Fibroblast of skin of scalp (primary cell): ENCODE measurements around the gene MRPL22.
"Not testable (repeated sequence)": the region's sequence is repeated elsewhere in the genome, so short reads cannot be mapped to it uniquely, and the experiment has no call there.

Experiments used
- DNase-seq: peaks from one replicate; pipeline ENCODE4 v3.0.0-alpha.2; 2013

MRPL22 gene

DNA sequence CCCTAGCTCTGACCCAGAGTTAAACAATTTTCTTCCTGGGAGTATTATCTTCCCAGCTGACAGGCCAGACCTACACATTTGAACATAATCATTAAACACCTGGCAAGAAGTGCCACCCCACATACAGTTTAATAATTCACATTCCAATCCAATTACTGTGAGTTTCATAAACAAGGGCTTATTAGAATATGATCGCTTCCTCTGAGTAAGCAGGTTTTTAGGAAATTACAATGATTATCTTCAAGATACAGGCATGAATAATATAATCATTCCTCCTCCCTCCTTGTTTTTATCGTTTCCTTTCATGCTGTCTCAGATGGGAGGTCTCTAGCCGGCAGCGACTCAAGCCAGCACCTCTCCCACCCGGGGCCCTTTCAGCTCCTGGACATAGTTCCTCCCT, 56.9 kb downstream of the MRPL22 start:
- DNase-seq, result no peak

DNA sequence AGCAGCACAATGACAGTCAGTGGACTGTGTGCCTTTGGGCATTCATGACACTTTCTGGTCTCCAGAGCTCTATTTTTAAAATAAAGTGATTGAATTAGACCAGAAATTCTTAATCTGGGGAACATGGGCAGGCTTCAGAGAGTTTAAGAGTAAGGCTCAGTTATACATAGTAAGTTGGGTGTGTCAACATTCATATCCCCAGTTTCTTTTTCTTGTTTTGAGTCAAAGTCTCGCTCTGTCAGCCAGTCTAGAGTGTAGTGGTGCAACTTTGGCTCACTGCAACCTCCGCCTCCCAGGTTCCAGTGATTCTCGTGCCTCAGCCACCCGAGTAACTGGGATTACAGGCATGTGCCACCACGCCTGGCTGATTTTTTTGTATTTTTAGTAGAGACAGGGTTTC, 59.0 kb downstream of the MRPL22 start:
- no peak for DNase-seq

DNA sequence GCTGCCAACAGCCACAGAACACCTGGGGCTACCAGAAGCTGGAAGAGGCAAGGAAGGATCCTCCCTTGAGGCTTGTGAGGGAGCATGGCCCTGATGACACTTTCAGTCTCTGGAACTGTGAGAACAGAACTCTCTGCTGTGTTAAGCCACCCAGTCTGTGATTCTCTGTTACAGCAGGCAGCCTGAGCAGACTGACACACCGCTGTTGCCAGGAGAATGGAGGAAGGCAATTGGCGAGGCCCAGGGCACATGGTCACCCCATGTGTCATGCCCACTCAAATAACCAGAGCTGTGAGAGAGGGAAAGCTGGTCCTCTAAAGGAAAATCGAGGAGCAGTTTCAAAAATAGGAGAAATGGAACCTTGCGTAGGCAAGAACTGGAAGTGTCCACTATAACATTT, 60.6 kb downstream of the MRPL22 start:
- DNase-seq, result no peak

DNA sequence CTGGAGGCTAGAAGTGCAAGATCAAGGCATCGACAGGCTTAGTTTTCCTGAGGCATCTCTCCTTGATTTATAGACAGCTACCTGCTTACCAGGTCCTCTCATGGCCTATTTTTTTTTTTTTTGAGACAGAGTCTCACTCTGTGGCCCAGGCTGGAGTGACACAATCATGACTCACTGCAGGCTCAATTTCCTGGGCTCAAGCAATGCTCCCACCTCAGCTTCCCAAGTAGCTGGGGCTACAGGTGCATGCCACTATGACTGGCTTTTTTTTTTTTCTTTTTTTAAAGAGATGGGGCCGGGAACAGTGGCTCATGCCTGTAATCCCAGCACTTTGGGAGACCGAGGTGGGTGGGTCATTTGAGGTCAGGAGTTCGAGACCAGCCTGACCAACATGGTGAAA, 61.8 kb downstream of the MRPL22 start:
- not testable (repeated sequence) for DNase-seq

DNA sequence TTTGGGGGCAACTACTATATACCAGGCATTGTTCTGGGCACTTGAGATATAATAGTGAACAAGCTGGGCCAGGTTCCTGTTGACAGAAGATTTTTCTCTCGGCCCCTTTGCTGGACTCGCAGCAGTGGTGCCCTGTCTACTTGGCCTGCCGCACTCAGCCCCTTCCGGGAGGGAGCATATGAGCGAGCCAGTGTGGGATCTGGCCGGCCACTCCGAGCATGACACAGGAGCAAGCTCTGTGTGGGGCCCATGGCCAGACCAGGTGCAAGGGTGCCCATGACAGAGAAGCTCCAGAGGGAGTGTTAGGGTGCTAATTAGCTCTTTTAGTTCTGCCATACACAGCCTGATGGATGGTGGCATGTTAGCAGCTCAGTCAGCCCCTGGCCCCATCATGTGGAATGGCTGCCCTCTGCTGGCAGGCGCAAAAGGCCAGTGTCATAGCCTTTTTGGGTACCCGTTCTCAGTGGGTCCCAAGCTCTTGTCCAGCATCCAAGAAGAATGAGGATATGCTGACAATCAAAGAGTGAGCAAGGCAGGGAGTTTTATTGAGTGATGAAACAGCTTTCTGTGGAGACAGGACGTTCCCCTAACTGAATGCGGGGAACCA, 63.4 kb downstream of the MRPL22 start:
- DNase-seq, result no peak

DNA sequence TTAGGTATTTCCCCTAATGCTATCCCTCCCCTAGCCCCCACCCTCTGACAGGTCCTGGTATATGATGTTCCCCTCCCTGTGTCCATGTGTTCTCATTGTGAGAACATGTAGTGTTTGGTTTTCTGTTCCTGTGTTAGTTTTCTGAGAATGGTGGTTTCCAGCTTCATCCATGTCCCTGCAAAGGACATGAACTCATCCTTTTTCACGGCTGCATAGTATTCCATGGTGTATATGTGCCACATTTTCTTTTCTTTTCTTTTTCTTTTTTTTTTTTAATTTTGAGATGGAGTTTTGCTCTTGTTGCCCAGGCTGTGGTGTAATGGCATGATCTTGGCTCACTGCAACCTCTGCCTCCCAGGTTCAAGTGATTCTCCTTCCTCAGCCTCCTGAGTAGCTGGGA, 65.4 kb downstream of the MRPL22 start:
- not testable (repeated sequence) for DNase-seq

DNA sequence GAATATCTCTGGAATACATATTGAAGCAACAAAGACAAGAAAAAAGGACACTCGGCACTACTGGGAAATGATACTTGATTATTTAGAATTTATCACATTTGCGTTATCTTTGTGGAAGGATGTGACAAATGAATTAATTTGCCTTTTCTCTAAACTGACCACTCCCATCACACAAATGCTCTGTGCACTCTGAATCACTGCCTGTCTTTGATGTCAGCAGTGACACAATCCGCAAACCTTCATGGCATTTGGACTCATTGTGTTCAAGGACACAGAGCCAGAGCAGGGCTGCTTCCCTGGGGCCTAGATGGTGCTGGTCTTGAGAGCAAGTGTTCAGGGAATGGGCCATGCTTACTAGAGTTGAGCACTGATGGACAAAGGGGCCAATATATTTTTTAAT, 67.8 kb downstream of the MRPL22 start:
- no peak for DNase-seq

DNA sequence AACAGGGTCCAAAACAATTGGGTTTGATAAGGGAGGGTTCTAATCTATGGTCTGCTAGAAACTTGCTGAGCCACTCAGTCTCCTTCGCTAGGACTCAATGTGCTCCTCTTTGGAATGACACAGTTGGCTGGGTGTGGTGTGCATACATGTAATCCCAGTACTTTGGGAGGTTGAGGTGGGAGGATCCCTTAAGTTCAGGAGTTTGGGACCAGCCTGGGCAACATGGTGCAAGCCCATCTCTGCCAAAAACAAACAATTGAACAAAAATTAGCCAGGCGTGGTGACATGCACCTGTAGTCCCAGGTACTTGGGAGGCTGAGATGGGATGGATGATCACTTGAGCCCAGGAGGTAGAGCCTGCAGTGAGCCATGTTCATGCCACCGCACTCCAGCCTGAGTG, 70.0 kb downstream of the MRPL22 start:
- DNase-seq, result no peak

DNA sequence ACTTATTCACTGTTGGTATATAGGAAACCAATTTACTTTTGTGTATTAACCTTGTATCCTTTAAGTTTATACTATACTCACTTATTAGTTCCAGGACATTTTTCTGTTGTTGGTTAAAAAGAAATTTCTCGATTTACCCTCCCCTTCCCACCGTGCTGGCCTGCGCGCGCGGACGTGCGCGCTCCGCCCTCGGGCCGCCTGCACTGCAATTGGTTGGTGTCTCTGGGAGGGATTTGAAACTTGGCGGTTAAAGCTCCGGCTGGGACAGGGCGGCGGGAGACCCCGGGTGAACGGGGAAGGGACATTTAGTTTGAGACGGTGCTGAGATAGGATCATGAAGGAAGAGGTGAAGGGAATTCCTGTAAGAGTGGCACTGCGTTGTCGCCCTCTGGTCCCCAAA, 72.7 kb downstream of the MRPL22 start, which contains the start of gene KIF4B:
Gene KIF4B, plus strand, starts transcription at position 230 of the 400 bp plus-strand sequence. Its CDS starts 105 bp downstream, at position 335.
- no peak for DNase-seq

DNA sequence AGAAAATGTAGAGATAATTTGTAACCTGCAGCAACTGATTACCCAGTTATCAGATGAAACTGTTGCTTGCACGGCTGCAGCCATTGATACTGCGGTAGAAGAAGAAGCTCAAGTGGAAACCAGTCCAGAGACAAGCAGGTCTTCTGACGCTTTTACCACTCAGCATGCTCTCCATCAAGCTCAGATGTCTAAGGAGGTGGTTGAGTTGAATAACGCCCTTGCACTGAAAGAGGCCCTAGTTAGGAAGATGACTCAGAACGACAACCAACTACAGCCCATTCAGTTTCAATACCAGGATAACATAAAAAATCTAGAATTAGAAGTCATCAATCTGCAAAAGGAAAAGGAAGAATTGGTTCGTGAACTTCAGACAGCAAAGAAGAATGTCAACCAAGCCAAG, 74.4 kb downstream of the MRPL22 start:
- DNase-seq, result no peak

DNA sequence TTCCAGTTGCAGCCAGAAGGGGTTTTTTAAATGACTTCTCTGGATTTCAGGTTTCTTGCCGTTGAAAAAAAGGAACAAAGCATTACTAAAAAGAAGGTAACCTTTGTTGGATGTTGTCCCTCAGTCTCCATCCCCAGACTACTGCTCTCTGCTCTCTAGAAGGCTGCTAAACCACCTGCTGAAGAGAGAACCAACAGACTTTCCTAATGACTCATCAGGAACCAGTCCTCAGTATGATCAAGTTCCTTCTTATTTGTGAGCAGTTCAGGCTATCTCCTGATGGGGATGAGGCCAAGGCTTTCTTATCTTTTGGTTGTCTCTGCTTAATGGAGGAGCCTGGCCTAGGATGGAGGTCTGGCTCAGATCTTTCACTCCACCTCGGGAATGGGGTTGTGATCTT, 76.7 kb downstream of the MRPL22 start:
- no peak for DNase-seq
